Epidermal melanocyte (primary cell): Measurements from ENCODE around the gene FHL1.

Experiments
- DNase-seq: peaks from one replicate; pipeline ENCODE4 v3.0.0; 2011; ENCODE audit warnings: low spot score; ENCODE audit not compliant: insufficient read length

FHL1 gene

GRCh38 chrX:136251041-136251991 is 104.0 kb downstream of the FHL1 start, which contains the start of gene MAP7D3:
MAP7D3 (minus strand) TSS chrX:136251400; CDS start chrX:136251358, 42 bp downstream.
- peak; percentile 50 for DNase-seq

GRCh38 chrX:136255541-136255940 is 108.2 kb downstream of the FHL1 start:
- no peak for DNase-seq

GRCh38 chrX:136256026-136256425 is 108.7 kb downstream of the FHL1 start:
- DNase-seq: no peak

DNA sequence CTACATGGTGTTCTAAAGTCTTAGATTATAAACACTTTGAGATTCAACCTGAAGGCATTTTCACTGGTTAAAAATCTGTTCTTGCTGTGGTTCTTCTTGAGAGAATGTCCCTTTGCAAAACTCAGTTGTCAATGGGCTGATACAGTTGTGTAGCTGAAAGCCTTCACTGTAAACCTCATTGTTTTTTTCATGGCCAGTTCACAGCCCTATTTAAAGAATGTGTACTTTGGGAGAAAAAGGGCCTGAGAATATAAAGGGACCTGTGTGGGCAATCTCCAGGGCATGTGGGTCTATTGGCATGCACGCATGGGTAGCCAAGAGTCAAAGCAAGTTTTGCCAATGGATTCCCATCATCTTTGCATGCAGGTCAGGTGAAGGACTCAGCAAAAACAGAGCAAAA is 111.6 kb downstream of the FHL1 start:
- DNase-seq: no peak

- DNase-seq: no peak
Observed at GRCh38 chrX:136259543-136259942, 112.2 kb downstream of the FHL1 start.

GRCh38 chrX:136260776-136261175 is 113.4 kb downstream of the FHL1 start:
- no peak for DNase-seq
